Measurements from ENCODE around the gene WASF3. TPM values are rescaled to one million over a fixed set of nuclear protein-coding genes. Genes with fewer than 3 reads are reported as not detected.

Gene WASF3
- total RNA-seq, 1 donor from 2014 or later: 106 TPM

DNA sequence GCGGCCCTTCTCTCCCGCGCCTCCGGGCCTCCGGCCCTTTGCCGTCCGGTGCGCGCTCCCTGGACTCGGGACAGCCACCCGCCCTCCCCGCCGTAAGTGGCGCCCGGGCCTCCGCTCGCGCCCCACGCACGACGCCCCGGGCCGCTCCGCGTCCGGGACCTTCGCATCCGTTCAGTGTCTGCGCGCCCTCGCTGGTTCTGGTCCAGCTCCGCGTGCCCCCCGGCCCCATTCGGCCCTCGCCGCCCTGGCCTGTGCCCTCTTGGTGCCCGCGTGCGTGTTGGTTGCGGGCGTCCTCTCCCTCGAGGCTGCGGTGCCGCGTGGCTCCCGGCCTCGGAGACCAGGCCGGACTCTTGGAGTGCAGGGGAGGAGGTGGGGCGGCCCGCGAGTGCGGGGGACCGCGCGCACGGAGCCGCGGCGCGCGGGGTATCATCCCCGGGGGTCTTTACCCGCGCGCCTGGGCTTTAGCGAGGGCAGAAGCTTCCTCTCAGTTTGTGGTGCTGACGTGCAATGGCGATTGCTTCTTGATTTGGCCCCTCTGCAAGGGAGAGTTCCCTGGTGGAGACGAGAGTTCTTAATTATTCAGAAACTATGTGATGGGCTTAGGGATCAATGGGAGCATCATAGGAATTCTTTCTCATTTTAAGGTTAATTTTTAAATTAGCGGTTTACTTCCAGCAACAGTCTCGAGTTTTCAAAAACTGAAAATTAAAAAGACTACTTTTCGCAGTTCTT, 757 bp downstream of the WASF3 start:
- peak overlapping the region; percentile 49 for H3K27ac ChIP-seq
- peak; percentile 70 for DNase-seq (ENCODE audit: low spot score)

DNA sequence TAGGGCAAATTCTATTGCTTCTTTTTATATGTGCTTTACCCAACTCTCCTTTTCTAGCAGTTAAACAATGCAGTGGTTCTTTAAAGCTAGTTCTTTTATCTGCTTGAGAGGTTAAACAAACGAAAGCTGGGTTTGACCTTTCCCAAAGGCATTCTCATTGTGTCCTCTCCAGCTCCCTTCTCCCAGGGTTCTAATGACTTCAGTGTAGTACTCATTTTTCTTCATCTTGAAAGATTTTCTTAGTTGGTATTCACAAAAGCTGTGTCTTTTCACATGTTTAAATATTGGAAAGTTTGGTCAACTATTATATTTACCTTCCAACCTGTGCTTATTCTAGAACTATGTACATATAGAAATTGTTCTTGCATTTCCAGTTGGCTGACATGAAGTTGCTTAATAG, 1.5 kb downstream of the WASF3 start:
- Mint-ChIP-seq H3K27ac (no peak overlapping the region), H3K36me3 (peaks cover 6% of the 10 kb centered on the region), H3K9me3 (peaks cover 9% of the 10 kb centered on the region), H3K4me3 (peak overlapping the region; percentile 95), H3K27me3 (ENCODE audit: insufficient read depth, low read depth) (peaks cover 2% of the 10 kb centered on the region), H3K4me1 (peaks cover 17% of the 10 kb centered on the region)
- H3K79me2 ChIP-seq (ENCODE audit: low read depth): peaks cover 64% of the 10 kb centered on the region
- no peak for TF ChIP-seq EZH2phosphoT487 (IDR thresholded peaks at IDR 0.05)
- TF ChIP-seq EZH2 (IDR thresholded peaks at IDR 0.05): no peak
- TF ChIP-seq, protein P1, sequence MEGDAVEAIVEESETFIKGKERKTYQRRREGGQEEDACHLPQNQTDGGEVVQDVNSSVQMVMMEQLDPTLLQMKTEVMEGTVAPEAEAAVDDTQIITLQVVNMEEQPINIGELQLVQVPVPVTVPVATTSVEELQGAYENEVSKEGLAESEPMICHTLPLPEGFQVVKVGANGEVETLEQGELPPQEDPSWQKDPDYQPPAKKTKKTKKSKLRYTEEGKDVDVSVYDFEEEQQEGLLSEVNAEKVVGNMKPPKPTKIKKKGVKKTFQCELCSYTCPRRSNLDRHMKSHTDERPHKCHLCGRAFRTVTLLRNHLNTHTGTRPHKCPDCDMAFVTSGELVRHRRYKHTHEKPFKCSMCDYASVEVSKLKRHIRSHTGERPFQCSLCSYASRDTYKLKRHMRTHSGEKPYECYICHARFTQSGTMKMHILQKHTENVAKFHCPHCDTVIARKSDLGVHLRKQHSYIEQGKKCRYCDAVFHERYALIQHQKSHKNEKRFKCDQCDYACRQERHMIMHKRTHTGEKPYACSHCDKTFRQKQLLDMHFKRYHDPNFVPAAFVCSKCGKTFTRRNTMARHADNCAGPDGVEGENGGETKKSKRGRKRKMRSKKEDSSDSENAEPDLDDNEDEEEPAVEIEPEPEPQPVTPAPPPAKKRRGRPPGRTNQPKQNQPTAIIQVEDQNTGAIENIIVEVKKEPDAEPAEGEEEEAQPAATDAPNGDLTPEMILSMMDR (IDR thresholded peaks at IDR 0.05): no peak
- H3K4me2 ChIP-seq: peak overlapping the region; percentile 76
- peak; percentile 83 for DNase-seq (ENCODE audit: low spot score)
- H3K4me1 ChIP-seq: peaks cover 45% of the 10 kb centered on the region
- H3K36me3 ChIP-seq: no peaks in the 10 kb centered on the region
- peak overlapping the region; percentile 49 for H3K27ac ChIP-seq
- peaks cover 57% of the 10 kb centered on the region for H4K20me1 ChIP-seq (ENCODE audit: low read depth)
- H3K9me3 ChIP-seq (ENCODE audit: low read depth): no peaks in the 10 kb centered on the region
- peak overlapping the region; percentile 63 for H3K4me3 ChIP-seq
- H2AFZ ChIP-seq (replicated peaks): no peak overlapping the region
- H3F3A ChIP-seq (ENCODE audit: low read depth): peaks cover 33% of the 10 kb centered on the region
- no peak overlapping the region for H3K9ac ChIP-seq
- no peaks in the 10 kb centered on the region for H3K27me3 ChIP-seq

More for the DNA sequence above, 757 bp downstream of the WASF3 start:
- H3K9me3 Mint-ChIP-seq: peaks cover 5% of the 10 kb centered on the region
- H3K27ac Mint-ChIP-seq: peak overlapping the region; percentile 74
- no peak overlapping the region for H2AFZ ChIP-seq (replicated peaks)
- TF ChIP-seq, protein P1 (IDR thresholded peaks at IDR 0.05): no peak
- TF ChIP-seq EZH2phosphoT487 (IDR thresholded peaks at IDR 0.05): no peak
- no peak for TF ChIP-seq EZH2 (IDR thresholded peaks at IDR 0.05)
- H3K27me3 Mint-ChIP-seq (ENCODE audit: insufficient read depth, low read depth): peaks cover 2% of the 10 kb centered on the region
- peaks cover 33% of the 10 kb centered on the region for H3F3A ChIP-seq (ENCODE audit: low read depth)
- no peaks in the 10 kb centered on the region for H3K36me3 ChIP-seq
- H3K4me1 Mint-ChIP-seq: peaks cover 17% of the 10 kb centered on the region
- no peaks in the 10 kb centered on the region for H3K9me3 ChIP-seq (ENCODE audit: low read depth)
- peaks cover 51% of the 10 kb centered on the region for H4K20me1 ChIP-seq (ENCODE audit: low read depth)
- peak overlapping the region; percentile 95 for H3K4me3 Mint-ChIP-seq
- peaks cover 45% of the 10 kb centered on the region for H3K4me1 ChIP-seq
- H3K79me2 ChIP-seq (ENCODE audit: low read depth): peaks cover 57% of the 10 kb centered on the region
- H3K4me3 ChIP-seq: peak overlapping the region; percentile 63
- peaks cover 2% of the 10 kb centered on the region for H3K36me3 Mint-ChIP-seq
- H3K9ac ChIP-seq: peak overlapping the region; percentile 81
- peak overlapping the region; percentile 76 for H3K4me2 ChIP-seq
- H3K27me3 ChIP-seq: no peaks in the 10 kb centered on the region

- Mint-ChIP-seq H3K36me3 (peaks cover 14% of the 10 kb centered on the region), H3K4me1 (peaks cover 17% of the 10 kb centered on the region), H3K4me3 (no peak overlapping the region), H3K27ac (no peak overlapping the region), H3K27me3 (ENCODE audit: insufficient read depth, low read depth) (peaks cover 3% of the 10 kb centered on the region), H3K9me3 (peaks cover 17% of the 10 kb centered on the region)
- H3K9ac ChIP-seq: no peak overlapping the region
- H3K36me3 ChIP-seq: no peaks in the 10 kb centered on the region
- no peak overlapping the region for H3K27ac ChIP-seq
- DNase-seq (ENCODE audit: low spot score): no peak
- H3K4me1 ChIP-seq: peaks cover 48% of the 10 kb centered on the region
- no peaks in the 10 kb centered on the region for H3K9me3 ChIP-seq (ENCODE audit: low read depth)
- TF ChIP-seq EZH2phosphoT487 (IDR thresholded peaks at IDR 0.05): no peak
- TF ChIP-seq EZH2 (IDR thresholded peaks at IDR 0.05): no peak
- TF ChIP-seq, protein P1 (IDR thresholded peaks at IDR 0.05): no peak
- H3K79me2 ChIP-seq (ENCODE audit: low read depth): peaks cover 79% of the 10 kb centered on the region
- H3F3A ChIP-seq (ENCODE audit: low read depth): peaks cover 33% of the 10 kb centered on the region
- H2AFZ ChIP-seq (replicated peaks): no peak overlapping the region
- peak overlapping the region; percentile 76 for H3K4me2 ChIP-seq
- peak overlapping the region; percentile 16 for H3K4me3 ChIP-seq
- no peaks in the 10 kb centered on the region for H3K27me3 ChIP-seq
- peaks cover 72% of the 10 kb centered on the region for H4K20me1 ChIP-seq (ENCODE audit: low read depth)
Measured at GRCh38 chr13:26560456-26560855, 3.0 kb downstream of the WASF3 start.
